ENCODE data around the gene DEGS1. TPM values are rescaled to one million over a fixed set of nuclear protein-coding genes. Genes with fewer than 3 reads are reported as not detected.
"Not testable (repeated sequence)": the region's sequence is repeated elsewhere in the genome, so short reads cannot be mapped to it uniquely, and the experiment has no call there.

Gene DEGS1
- total RNA-seq, 1 donor from 2014 or later = 77.1 TPM

DNA sequence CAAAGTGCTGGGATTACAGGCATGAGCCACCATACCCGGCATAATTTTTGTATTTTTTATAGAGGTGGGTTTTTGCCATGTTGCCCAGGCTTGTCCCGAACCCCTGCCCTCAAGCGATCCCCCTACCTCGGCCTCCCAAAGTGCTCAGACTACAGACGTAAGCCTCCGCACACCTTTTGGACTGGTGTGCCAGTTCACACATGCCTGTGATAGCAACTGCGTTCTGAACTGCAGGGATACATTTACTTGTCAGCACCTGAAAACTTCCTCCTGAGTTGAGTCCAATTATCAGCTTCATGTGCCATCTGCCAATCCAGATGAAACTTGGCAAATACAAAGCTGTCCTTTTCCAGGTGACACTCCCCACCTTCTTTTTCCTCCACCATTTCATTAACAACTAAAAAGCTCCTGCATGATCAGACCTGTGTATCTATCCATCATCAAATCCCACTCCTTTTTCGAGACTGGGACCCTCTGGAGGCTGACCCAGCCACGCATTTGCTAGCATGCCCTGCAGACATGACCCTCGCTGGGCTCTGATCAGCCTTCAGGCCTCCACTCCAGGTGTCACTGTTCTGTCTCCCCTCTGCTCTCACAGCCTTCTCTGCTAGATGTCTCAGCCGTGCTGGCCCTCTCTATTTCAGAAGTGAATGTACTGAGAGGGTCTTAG lies 2.1 kb upstream of the DEGS1 start:
- peak; percentile 25 for DNase-seq

- no peak for DNase-seq
These were observed 1.6 kb upstream of the DEGS1 start for GRCh38 chr1:224181453-224181810.

GRCh38 chr1:224182057-224182865 lies 779 bp upstream of the DEGS1 start:
- no peak for DNase-seq

- peak; percentile 77 for DNase-seq
These were observed 712 bp downstream of the DEGS1 start for GRCh38 chr1:224183591-224184312.

GRCh38 chr1:224185208-224185607 lies 2.2 kb downstream of the DEGS1 start:
- DNase-seq = no peak

DNA sequence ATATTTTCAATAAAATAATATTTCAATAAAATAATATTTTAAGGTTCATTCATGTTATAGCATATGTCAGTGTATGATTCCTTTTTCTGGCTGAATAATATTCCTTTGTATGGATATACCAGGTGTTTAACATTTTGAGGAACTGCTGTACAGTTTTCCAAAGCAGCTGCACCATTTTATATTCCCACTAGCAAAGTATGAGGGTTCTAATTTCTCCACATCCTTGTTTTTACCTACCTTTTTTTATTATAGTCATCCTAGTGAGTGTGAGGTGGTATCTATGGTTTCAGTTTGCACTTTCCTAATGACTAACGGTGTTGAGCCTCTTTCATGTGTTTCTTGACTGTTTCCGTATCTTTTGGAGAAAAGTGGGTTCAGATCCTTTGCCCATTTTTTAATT lies 5.2 kb downstream of the DEGS1 start:
- DNase-seq = no peak

DNA sequence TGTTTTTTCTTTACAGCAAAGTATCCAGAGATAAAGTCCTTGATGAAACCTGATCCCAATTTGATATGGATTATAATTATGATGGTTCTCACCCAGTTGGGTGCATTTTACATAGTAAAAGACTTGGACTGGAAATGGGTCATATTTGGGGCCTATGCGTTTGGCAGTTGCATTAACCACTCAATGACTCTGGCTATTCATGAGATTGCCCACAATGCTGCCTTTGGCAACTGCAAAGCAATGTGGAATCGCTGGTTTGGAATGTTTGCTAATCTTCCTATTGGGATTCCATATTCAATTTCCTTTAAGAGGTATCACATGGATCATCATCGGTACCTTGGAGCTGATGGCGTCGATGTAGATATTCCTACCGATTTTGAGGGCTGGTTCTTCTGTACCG lies 6.5 kb downstream of the DEGS1 start:
- no peak for DNase-seq

DNA sequence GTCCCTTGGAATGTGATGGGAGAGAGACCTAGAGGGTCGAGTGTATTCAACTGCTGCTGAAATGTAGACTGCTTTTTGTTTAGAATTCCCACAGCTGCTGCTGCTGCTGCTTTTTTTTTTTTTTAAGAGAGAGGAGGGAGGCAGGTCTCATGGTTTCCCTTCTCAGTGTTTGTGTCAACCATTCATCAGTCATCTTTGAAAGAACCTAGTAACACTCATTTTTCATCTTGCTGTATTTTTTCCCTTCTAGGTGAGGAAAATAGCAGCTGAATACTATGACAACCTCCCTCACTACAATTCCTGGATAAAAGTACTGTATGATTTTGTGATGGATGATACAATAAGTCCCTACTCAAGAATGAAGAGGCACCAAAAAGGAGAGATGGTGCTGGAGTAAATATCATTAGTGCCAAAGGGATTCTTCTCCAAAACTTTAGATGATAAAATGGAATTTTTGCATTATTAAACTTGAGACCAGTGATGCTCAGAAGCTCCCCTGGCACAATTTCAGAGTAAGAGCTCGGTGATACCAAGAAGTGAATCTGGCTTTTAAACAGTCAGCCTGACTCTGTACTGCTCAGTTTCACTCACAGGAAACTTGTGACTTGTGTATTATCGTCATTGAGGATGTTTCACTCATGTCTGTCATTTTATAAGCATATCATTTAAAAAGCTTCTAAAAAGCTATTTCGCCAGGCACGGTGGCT lies 9.2 kb downstream of the DEGS1 start:
- no peak for DNase-seq

GRCh38 chr1:224193319-224193966 lies 10.4 kb downstream of the DEGS1 start:
- no peak for DNase-seq

DNA sequence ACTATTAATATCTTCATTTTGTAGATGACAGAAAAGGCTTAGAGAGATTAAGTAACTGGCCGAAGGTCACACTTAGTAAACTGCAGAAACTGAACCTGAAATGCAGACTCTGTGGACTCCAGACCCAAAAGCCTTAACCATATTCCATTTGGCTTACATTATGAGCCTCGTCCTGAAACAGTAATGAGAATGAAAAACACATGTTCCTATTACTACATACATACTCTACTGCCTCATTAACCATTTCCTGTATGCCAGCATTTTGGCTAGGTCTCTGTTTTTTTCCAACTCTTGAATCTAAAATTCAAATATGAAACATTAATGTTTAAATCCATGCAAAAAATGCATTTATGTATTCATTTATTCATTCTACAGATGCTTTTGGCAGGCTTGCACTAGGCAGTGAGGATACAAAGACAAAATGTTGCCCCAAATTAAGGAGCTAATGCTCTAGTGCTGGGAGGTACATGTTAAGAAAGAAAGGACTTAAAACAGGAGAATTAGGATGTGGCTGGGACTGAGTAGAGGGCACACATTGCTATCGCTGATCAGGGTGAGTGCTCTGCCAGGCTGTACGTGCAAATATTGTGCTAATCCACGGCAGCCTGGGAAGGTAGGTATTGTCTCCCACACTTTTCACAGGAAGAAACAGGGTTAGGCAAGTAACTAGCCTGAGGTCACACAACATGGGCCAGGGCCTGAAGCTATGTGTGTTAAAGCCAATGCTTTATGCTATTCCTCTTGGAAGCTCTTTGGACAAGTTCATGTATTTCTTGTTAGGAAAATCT lies 14.0 kb downstream of the DEGS1 start:
- DNase-seq = no peak

DNA sequence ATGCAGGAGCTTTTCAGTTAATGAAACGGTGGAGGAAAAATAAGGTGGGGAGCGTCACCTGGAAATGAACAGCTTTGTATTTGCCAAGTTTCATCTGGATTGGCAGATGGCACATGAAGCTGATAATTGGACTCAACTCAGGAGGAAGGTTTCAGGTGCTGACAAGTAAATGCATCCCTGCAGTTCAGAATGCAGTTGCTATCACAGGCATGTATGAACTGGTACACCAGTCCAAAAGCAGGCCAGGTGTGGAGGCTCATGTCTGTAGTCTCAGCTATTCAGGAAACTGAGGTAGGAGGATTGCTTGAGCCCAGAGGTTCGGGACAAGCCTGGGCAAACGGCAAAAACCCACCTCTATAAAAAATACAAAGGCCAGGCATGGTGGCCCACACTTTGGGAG lies 15.5 kb downstream of the DEGS1 start:
- no peak for DNase-seq

DNA sequence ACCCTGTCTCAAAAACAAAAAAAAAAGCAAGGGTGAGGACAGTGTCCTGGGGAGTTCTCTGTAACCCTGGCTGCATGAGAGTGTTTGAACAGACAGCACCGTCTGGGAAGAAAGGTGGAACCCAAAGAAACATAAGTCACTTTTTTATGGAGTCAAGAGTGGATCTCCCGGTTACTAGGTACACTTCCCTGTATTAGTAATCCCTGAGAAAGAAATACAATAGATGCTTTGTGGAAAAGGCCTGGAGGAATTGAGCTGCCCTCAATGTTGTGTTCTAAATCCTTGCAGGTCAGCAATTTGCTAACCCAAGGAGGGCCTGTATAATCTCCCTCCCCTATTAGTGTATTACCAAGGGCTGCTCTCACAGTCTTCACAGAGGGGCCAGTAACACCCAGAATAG lies 16.6 kb downstream of the DEGS1 start:
- no peak for DNase-seq

GRCh38 chr1:224201383-224201782 lies 18.3 kb downstream of the DEGS1 start:
- no peak for DNase-seq

- no peak for DNase-seq
These were observed 18.8 kb downstream of the DEGS1 start for GRCh38 chr1:224201853-224202252.

GRCh38 chr1:224203243-224204016 lies 20.4 kb downstream of the DEGS1 start:
- DNase-seq = peak; percentile 32

GRCh38 chr1:224205438-224205840 lies 22.4 kb downstream of the DEGS1 start:
- DNase-seq = peak; percentile 41

GRCh38 chr1:224205931-224206538 lies 23.0 kb downstream of the DEGS1 start:
- not testable (repeated sequence) for DNase-seq

DNA sequence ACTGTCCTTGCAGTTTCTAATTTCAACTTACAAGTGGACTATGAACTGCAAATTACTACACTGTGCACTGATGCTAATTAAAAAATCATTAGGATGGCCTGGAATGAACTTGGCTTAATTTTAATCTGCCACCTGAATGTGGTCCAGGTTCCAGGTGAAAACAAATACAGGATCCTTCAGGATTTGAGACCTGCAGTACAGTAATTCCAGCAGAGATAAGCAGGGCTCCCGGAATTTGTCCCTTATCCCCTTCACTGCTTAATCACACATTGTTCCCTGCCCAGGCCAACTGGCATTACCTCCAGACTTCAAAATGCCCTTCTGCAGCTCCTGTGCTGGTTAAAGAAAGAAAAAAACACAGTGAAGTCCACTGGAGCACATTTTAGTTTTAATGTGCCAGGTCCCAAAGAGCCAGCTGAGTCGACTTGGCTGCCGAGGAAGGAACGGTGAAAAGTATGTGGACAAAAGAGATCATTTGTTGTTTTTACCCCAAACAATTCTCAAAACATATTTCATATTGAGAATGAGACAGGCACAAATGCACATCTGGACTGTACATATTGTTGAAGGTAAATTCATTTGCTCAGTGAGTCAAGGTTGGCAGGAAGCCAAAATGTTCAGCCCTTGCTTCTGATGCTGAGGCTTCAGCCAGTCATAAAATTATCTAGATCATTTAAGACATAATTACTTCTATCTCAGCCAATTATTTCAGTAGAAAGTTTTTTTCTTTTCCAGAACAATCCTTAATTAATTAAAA lies 28.3 kb downstream of the DEGS1 start:
- DNase-seq = peak; percentile 84

DNA sequence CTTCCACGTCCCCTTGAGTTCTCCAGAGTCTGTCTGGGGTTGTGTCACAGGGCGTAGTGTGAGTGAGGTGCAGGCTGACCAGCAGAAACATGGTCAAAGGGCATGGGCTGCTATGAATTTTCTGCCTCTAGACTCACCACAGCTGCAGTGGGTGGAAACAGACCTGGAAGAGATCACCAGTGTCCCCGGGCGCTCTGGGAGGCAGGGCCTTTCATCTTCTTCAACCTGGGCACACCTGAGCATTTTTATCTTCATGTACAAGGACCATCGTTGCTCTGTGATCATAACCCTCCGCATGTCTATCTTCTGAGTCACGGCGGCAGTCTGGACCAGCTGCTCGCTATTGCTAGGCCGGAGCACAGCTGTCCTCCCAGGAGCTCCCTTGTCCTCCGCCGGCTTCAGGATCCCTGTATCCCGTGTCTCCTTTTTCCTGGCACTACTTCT lies 29.6 kb downstream of the DEGS1 start:
- DNase-seq = peak; percentile 66

All from tongue (tissue), 2 donors.